ENCODE data around the gene KCNMB2.

KCNMB2 gene

DNA sequence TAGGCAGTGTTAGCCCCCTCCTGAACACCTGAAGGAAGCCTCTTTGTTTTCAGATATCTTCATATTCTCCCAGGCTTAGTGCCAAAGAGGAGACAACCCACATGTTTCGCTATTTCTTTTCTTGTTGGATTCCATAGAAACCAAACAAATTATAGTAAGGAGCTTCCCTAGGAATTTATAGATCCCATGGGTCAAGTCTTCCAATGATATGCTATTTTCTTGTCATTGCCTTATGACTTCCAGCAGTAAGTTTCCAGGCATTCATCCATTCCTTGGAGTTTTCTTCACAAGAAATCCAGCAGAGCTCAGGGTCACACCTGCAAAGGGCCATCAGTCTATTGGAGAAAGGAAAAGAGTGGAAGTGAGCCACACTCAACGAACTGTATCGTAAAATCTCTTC, 9.9 kb upstream of the KCNMB2 start:
- POLR2A ChIA-PET: no interaction called here
- DNase-seq (ENCODE audit: extremely low spot score): no peak
- TF ChIP-seq CTBP1 (IDR thresholded peaks at IDR 0.05; ENCODE audit: borderline replicate concordance) (no peak), TARDBP (IDR thresholded peaks at IDR 0.05) (no peak), ARNT (IDR thresholded peaks at IDR 0.05) (no peak), L3MBTL2 (conservative IDR thresholded peaks at IDR 0.05) (no peak), LEF1 (IDR thresholded peaks at IDR 0.05; ENCODE audit: borderline replicate concordance) (no peak), FOXK2 (IDR thresholded peaks at IDR 0.05) (no peak), SP1 (IDR thresholded peaks at IDR 0.05) (no peak), SUZ12 (IDR thresholded peaks at IDR 0.05) (no peak), ZNF384 (IDR thresholded peaks at IDR 0.05) (no peak)
- TF ChIP-seq, protein P1, sequence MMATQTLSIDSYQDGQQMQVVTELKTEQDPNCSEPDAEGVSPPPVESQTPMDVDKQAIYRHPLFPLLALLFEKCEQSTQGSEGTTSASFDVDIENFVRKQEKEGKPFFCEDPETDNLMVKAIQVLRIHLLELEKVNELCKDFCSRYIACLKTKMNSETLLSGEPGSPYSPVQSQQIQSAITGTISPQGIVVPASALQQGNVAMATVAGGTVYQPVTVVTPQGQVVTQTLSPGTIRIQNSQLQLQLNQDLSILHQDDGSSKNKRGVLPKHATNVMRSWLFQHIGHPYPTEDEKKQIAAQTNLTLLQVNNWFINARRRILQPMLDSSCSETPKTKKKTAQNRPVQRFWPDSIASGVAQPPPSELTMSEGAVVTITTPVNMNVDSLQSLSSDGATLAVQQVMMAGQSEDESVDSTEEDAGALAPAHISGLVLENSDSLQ (IDR thresholded peaks at IDR 0.05): no peak
- CTCF ChIA-PET: no interaction called here

DNA sequence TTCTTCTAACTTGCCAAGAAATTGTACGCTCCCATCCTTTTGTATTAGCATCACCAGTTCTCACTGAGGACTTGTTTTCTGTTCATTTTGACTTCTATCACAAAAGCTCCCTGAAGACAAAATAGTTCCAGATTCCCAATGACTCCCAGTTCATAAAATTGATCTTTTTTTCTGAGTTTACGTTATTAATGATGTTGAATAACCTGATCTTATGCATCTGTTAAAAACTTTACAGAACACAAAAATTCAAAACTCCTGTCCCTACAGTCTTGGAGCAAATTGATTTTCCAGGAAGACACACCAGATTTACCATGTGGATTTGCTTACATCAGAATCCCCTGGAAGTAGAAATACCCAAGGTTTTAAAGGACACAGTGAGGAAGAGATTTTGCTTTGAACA, 8.3 kb upstream of the KCNMB2 start:
- POLR2A ChIA-PET: no interaction called here
- DNase-seq (ENCODE audit: extremely low spot score): no peak

DNA sequence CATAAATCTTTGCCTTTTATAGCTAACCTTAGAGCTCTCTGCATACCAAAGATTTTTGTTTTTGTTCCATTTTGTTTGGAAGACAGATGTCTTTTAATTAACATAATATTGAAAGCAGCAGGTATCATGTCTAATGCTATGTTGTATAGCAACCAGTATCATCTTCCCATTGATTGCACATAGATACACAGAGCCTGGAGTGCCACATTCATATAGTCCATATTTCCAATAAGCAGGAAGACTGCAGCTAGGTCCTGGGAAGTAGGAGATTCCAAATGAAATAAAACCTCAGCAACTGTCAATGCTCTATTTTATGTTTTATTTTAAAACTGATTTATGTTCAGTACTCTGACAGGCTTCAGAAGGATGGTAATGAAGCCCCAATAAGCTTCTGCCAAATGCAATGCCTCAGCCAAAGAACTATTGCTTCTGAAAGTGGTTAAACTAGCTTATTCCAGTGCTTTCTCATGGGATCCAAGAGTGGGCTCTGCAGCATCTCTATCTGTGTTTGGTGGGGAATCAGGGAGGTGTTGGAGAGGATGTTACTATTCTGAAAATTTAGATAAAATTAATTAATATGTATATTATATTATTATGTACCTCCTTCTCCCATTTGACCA, 6.5 kb upstream of the KCNMB2 start:
- ChIA-PET CTCF (no interaction called here), POLR2A (no interaction called here)
- DNase-seq (ENCODE audit: extremely low spot score): no peak
- TF ChIP-seq ARNT (IDR thresholded peaks at IDR 0.05) (no peak), FOXK2 (IDR thresholded peaks at IDR 0.05) (no peak), SP1 (IDR thresholded peaks at IDR 0.05) (no peak), FOXA1 (IDR thresholded peaks at IDR 0.05) (no peak), FOXM1 (IDR thresholded peaks at IDR 0.05; ENCODE audit: borderline replicate concordance) (no peak), NFRKB (IDR thresholded peaks at IDR 0.05) (no peak), CTBP1 (IDR thresholded peaks at IDR 0.05; ENCODE audit: borderline replicate concordance) (no peak), ZNF384 (IDR thresholded peaks at IDR 0.05) (no peak), ELF4 (IDR thresholded peaks at IDR 0.05) (no peak), SUZ12 (IDR thresholded peaks at IDR 0.05) (no peak), TARDBP (IDR thresholded peaks at IDR 0.05) (no peak), BHLHE40 (IDR thresholded peaks at IDR 0.05; ENCODE audit: borderline replicate concordance) (no peak), HDGF (IDR thresholded peaks at IDR 0.05; ENCODE audit: borderline replicate concordance) (no peak), L3MBTL2 (conservative IDR thresholded peaks at IDR 0.05) (no peak)
- TF ChIP-seq, protein P1 (IDR thresholded peaks at IDR 0.05): no peak

More for the DNA sequence above, 8.3 kb upstream of the KCNMB2 start:
- no peak for TF ChIP-seq FOXK2 (IDR thresholded peaks at IDR 0.05)
- no peak for TF ChIP-seq FOXM1 (IDR thresholded peaks at IDR 0.05; ENCODE audit: borderline replicate concordance)
- no peak for TF ChIP-seq ELF4 (IDR thresholded peaks at IDR 0.05)
- TF ChIP-seq LEF1 (IDR thresholded peaks at IDR 0.05; ENCODE audit: borderline replicate concordance): no peak
- no peak for TF ChIP-seq BHLHE40 (IDR thresholded peaks at IDR 0.05; ENCODE audit: borderline replicate concordance)
- TF ChIP-seq CTBP1 (IDR thresholded peaks at IDR 0.05; ENCODE audit: borderline replicate concordance): no peak
- TF ChIP-seq FOXA1 (IDR thresholded peaks at IDR 0.05): no peak
- TF ChIP-seq TARDBP (IDR thresholded peaks at IDR 0.05): no peak
- TF ChIP-seq HDGF (IDR thresholded peaks at IDR 0.05; ENCODE audit: borderline replicate concordance): no peak
- TF ChIP-seq L3MBTL2 (conservative IDR thresholded peaks at IDR 0.05): no peak
- TF ChIP-seq NFRKB (IDR thresholded peaks at IDR 0.05): no peak
- TF ChIP-seq, protein P1 (IDR thresholded peaks at IDR 0.05): no peak
- TF ChIP-seq SP1 (IDR thresholded peaks at IDR 0.05): no peak
- TF ChIP-seq ZNF384 (IDR thresholded peaks at IDR 0.05): no peak
- no peak for TF ChIP-seq SUZ12 (IDR thresholded peaks at IDR 0.05)
- TF ChIP-seq ARNT (IDR thresholded peaks at IDR 0.05): no peak
- CTCF ChIA-PET: no interaction called here

DNA sequence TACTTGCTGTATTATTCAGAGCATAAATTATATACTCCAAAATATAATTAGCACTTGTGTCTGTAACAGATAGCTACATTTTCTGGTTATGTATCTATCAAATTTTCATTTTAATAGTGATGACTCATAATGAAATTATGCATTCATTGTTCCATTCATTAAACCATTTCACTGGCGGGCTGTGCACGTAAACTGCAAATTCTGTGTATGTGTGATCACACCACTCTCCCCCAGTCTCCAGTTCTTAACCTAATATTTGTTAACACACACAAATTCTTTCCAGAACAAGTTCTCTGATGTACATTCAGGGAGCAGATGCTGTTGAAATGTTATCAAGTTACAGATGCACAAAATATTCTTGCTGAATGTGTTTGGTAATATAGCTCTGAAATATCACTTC, 3.8 kb upstream of the KCNMB2 start:
- TF ChIP-seq, protein P1 (IDR thresholded peaks at IDR 0.05): no peak
- TF ChIP-seq ZNF384 (IDR thresholded peaks at IDR 0.05) (no peak), BHLHE40 (IDR thresholded peaks at IDR 0.05; ENCODE audit: borderline replicate concordance) (no peak), FOXK2 (IDR thresholded peaks at IDR 0.05) (no peak), SUZ12 (IDR thresholded peaks at IDR 0.05) (no peak), L3MBTL2 (conservative IDR thresholded peaks at IDR 0.05) (no peak), CTBP1 (IDR thresholded peaks at IDR 0.05; ENCODE audit: borderline replicate concordance) (no peak), FOXA1 (IDR thresholded peaks at IDR 0.05) (no peak), FOXM1 (IDR thresholded peaks at IDR 0.05; ENCODE audit: borderline replicate concordance) (no peak), LEF1 (IDR thresholded peaks at IDR 0.05; ENCODE audit: borderline replicate concordance) (no peak), ARNT (IDR thresholded peaks at IDR 0.05) (no peak), ELF4 (IDR thresholded peaks at IDR 0.05) (no peak), TARDBP (IDR thresholded peaks at IDR 0.05) (no peak), NFRKB (IDR thresholded peaks at IDR 0.05) (no peak), SP1 (IDR thresholded peaks at IDR 0.05) (no peak), HDGF (IDR thresholded peaks at IDR 0.05; ENCODE audit: borderline replicate concordance) (no peak)
- DNase-seq (ENCODE audit: extremely low spot score): no peak
- POLR2A ChIA-PET: no interaction called here
- CTCF ChIA-PET: no interaction called here

DNA sequence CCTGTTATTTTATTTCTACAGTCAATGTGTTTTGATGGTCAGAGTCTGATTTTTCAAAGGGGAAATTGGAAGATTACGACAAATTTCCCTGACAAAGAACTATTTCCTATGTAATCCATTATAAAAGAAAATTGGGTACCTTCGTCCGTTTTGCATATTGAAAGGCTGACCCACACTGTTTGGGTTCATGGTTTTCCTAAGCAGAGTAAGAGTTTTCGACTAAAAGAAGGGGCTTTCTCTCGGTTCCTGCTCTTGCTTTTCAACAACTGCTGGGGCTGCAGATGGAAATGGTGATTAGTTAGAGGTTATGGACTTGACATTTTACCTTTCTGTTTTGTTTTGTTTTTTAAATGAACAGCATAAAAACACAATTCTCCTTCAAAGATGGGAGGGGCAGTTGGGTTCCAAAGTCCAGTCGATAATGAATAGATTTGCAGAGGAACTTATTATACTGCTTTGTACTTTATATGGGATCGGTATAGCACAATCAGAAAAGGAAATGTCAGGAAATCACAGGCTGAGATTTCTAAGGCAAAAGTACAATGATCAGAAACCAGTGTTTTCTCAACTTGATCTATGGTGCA, 978 bp downstream of the KCNMB2 start:
- ChIA-PET POLR2A (no interaction called here), CTCF (no interaction called here)
- no peak for DNase-seq (ENCODE audit: extremely low spot score)
- TF ChIP-seq, protein P1 (IDR thresholded peaks at IDR 0.05): no peak
- TF ChIP-seq ELF4 (IDR thresholded peaks at IDR 0.05) (no peak), LEF1 (IDR thresholded peaks at IDR 0.05; ENCODE audit: borderline replicate concordance) (no peak), SP1 (IDR thresholded peaks at IDR 0.05) (no peak), TARDBP (IDR thresholded peaks at IDR 0.05) (no peak), HDGF (IDR thresholded peaks at IDR 0.05; ENCODE audit: borderline replicate concordance) (no peak), BHLHE40 (IDR thresholded peaks at IDR 0.05; ENCODE audit: borderline replicate concordance) (no peak), NFRKB (IDR thresholded peaks at IDR 0.05) (no peak)

All from HEK293T (cell line).